Upper lobe of left lung (tissue), 6 donors: Measurements from ENCODE around the gene SPATA20. TPM values are rescaled to one million over a fixed set of nuclear protein-coding genes. Genes with fewer than 3 reads are reported as not detected.

Source experiments
- ATAC-seq, 2 donors: fragments of 200-7000 bp; cut with Tn5 transposase; one replicate each; pipeline ENCODE4 v1.9.1; 2022; ENCODE audit warnings: mild to moderate bottlenecking in 2 of 2, moderate library complexity in 2 of 2; ENCODE audit not compliant: low FRiP score in 2 of 2
- DNase-seq, 2 donors: peaks; one replicate each; pipeline ENCODE4 v3.0.0-alpha.2; 2019 to 2020
- H3K27ac ChIP-seq, 4 donors: fragments of 200-600 bp; sonication (generic); one replicate each; pipeline ENCODE4 v1.5.1; 2016 to 2019
- H3K27me3 ChIP-seq, 4 donors: fragments of 200-600 bp; sonication (generic); one replicate each; pipeline ENCODE4 v1.5.1; 2017 to 2019
- H3K36me3 ChIP-seq, 4 donors: fragments of 200-600 bp; sonication (generic); one replicate each; pipeline ENCODE4 v1.5.1; 2016 to 2019
- H3K4me1 ChIP-seq, 4 donors: fragments of 200-600 bp; sonication (generic); one replicate each; pipeline ENCODE4 v1.5.1; 2018 to 2019
- H3K4me3 ChIP-seq, 4 donors: fragments of 200-600 bp; sonication (generic); one replicate each; pipeline ENCODE4 v1.5.1; 2017 to 2019; ENCODE audit warnings: mild to moderate bottlenecking in 2 of 4, moderate library complexity in 1 of 4
- H3K9me3 ChIP-seq, 4 donors: fragments of 200-600 bp; sonication (generic); one replicate each; pipeline ENCODE4 v1.5.1; 2018 to 2019
- EP300 ChIP-seq, 4 donors: sonication (generic); formaldehyde crosslinking; IDR thresholded peaks; one replicate each; pipeline ENCODE4 v1.5.1; 2017; ENCODE audit warnings: antibody characterized with exemption in 4 of 4, control low read depth in 2 of 4
- POLR2A ChIP-seq, 4 donors: fragments of 450-650 bp; IDR thresholded peaks; one replicate each; pipeline ENCODE4 v1.5.1; 2016 to 2017; ENCODE audit warnings: antibody characterized with exemption in 4 of 4, mild to moderate bottlenecking in 2 of 4
- POLR2AphosphoS5 ChIP-seq, 2 donors: sonication (generic); formaldehyde crosslinking; IDR thresholded peaks; one replicate each; pipeline ENCODE4 v1.5.1; 2017; ENCODE audit warnings: antibody characterized with exemption in 2 of 2
- WGBS, 2 donors: methylation state at CpG; one replicate each; pipeline ENCODE4 v1.1.5; 2017 to 2018; 5-methylcytosine and 5-hydroxymethylcytosine counted together
- total RNA-seq, 6 donors: library from RNA; depleted of rRNA in 4 of 6; stranded (reverse); fragments of >200 nt in 4 of 6; gene quantifications; one replicate each; pipeline versions ENCODE4 v1.1.0 to v1.2.1, GENCODE V29; 2016 to 2021
- TF ChIP-seq, protein P1 (sequence below), 6 experiments: fragments of 450-650 bp in 4 of 6; fragments of 200-600 bp in 2 of 6; sonication (generic) in 2 of 6; IDR thresholded peaks; one replicate each; pipeline ENCODE4 v1.5.1; 2016 to 2019; ENCODE audit warnings: antibody characterized with exemption in 6 of 6
- donor health status: DM: no; HTN: no; CAD: no; lungs with moderate emphysema.
- donor health status: DM: no; HTN: yes; CAD: no; lungs with severe emphysema.

SPATA20 gene
- total RNA-seq, 6 donors from 2014 or later, result 32.9 to 111 (median 46.4) TPM

DNA sequence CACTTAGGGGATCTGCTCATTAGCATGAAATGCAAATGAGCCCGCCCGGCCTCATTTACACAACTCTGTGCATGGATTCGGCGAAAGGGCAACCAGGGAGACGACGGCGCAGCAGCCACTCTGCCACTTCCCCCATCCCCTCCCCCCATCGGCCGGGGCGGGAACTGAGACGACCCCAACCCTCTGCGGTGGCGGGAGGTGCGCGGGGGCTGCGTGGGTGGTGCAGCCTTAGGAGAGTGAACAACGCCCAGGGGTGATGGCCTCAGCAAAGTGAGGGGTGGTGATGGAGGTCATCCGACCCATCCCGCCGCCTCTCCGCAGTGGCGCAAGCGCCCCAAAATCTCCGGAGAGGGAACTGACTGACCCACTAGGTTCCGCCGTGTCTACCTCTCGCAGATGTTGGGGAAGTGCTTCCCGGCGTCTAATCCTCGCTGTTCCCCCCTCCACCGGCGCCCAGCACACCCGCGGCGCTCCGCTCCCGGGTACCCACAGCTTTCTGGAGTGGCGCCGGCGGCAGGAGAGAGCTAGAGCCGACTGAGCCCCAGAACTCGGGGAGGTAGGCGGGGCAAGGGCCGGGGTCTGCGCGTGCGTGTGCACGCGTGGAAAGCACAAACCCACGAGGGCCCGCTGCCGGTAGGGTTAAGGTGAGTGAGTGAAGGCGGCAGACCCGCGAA is 12.1 kb downstream of the SPATA20 start:
- Histone ChIP-seq H3K27ac (no peak overlapping the region), H3K36me3 (peaks cover 0 to 11% (median 9%) of the 10 kb centered on the region in 4 donors), H3K4me1 (peaks cover 38 to 47% (median 41%) of the 10 kb centered on the region in 4 donors), H3K4me3 (peak overlapping the region in 3 of 4 donors; percentile 48 to 60 (median 60)), H3K9me3 (no peaks in the 10 kb centered on the region), H3K27me3 (peaks cover 0 to 44% (median 32%) of the 10 kb centered on the region in 4 donors)
- DNase-seq (peak; percentile 52 to 85), ATAC-seq (peak in 1 of 2 donors; percentile 1)
- WGBS, 2 donors, result 3 to 5% methylated on average over 30 to 47 of the region's 55 CpGs
- TF ChIP-seq POLR2A (IDR thresholded peaks at IDR 0.05) (no peak), POLR2AphosphoS5 (IDR thresholded peaks at IDR 0.05) (no peak), EP300 (IDR thresholded peaks at IDR 0.05) (no peak)
- TF ChIP-seq, protein P1, sequence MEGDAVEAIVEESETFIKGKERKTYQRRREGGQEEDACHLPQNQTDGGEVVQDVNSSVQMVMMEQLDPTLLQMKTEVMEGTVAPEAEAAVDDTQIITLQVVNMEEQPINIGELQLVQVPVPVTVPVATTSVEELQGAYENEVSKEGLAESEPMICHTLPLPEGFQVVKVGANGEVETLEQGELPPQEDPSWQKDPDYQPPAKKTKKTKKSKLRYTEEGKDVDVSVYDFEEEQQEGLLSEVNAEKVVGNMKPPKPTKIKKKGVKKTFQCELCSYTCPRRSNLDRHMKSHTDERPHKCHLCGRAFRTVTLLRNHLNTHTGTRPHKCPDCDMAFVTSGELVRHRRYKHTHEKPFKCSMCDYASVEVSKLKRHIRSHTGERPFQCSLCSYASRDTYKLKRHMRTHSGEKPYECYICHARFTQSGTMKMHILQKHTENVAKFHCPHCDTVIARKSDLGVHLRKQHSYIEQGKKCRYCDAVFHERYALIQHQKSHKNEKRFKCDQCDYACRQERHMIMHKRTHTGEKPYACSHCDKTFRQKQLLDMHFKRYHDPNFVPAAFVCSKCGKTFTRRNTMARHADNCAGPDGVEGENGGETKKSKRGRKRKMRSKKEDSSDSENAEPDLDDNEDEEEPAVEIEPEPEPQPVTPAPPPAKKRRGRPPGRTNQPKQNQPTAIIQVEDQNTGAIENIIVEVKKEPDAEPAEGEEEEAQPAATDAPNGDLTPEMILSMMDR (IDR thresholded peaks at IDR 0.05), result no peak

DNA sequence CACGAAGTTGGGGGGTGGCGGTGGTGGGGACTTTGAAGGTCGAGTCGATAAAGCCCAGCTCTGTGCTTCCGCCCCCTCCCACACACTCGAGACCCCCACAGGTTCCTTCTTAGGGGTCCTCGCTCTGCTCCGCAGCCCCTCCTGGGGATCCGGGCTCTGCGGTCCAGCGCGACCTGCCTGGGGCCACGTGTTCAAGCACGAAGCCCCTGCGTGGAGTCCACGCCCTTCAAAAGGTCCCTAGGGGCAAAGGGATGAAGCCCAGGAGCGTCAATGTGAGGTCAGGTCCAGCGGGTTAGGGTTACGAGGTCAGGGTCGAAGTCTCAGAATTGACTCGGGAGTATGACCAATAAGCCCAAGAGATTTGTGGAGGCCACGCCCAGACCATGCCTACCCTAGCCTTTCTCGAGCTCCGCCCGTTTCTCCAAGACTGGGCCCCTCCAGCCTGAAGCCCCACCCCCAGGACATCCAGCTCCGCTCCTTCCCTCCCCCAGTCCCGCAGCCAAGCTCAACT is 12.8 kb downstream of the SPATA20 start:
- TF ChIP-seq EP300 (IDR thresholded peaks at IDR 0.05) (no peak), POLR2A (IDR thresholded peaks at IDR 0.05) (no peak), POLR2AphosphoS5 (IDR thresholded peaks at IDR 0.05) (no peak)
- TF ChIP-seq, protein P1 (IDR thresholded peaks at IDR 0.05), result no peak
- peak in 1 of 2 donors; percentile 57 for ATAC-seq
- H3K27ac ChIP-seq, result no peak overlapping the region
- H3K9me3 ChIP-seq, result no peaks in the 10 kb centered on the region
- H3K4me3 ChIP-seq, result peak overlapping the region in 3 of 4 donors; percentile 48 to 60 (median 60)
- peaks cover 0 to 44% (median 32%) of the 10 kb centered on the region in 4 donors for H3K27me3 ChIP-seq
- WGBS, 2 donors, result 4 to 9% methylated on average over 20 to 21 of the region's 27 CpGs
- peaks cover 0 to 11% (median 9%) of the 10 kb centered on the region in 4 donors for H3K36me3 ChIP-seq
- peaks cover 38 to 51% (median 41%) of the 10 kb centered on the region in 4 donors for H3K4me1 ChIP-seq
- DNase-seq, result peak in 1 of 2 donors; percentile 55

GRCh38 chr17:50560185-50560824 is 13.3 kb downstream of the SPATA20 start, which contains the start of gene CACNA1G:
Gene CACNA1G, plus strand, starts transcription at chr17:50560715. Its CDS starts 745 bp downstream, at chr17:50561460.
- ATAC-seq, result peak; percentile 81 to 93
- Histone ChIP-seq H3K4me3 (peak within 1 kb of the TSS; percentile 20 to 60 (median 54)), H3K36me3 (peaks cover 0 to 7% (median 4%) of the 10 kb centered on the region in 4 donors), H3K9me3 (no peaks in the 10 kb centered on the region), H3K4me1 (peaks cover 38 to 57% (median 41%) of the 10 kb centered on the region in 4 donors), H3K27me3 (peaks cover 0 to 44% (median 32%) of the 10 kb centered on the region in 4 donors), H3K27ac (no peak within 1 kb of the TSS)
- no peak for TF ChIP-seq POLR2AphosphoS5 (IDR thresholded peaks at IDR 0.05)
- TF ChIP-seq POLR2A (IDR thresholded peaks at IDR 0.05), result no peak
- no peak for TF ChIP-seq EP300 (IDR thresholded peaks at IDR 0.05)
- TF ChIP-seq, protein P1 (IDR thresholded peaks at IDR 0.05), result no peak
- 3% methylated on average over 6 to 34 of the region's 56 CpGs for WGBS, 2 donors
- peak; percentile 83 to 98 for DNase-seq

DNA sequence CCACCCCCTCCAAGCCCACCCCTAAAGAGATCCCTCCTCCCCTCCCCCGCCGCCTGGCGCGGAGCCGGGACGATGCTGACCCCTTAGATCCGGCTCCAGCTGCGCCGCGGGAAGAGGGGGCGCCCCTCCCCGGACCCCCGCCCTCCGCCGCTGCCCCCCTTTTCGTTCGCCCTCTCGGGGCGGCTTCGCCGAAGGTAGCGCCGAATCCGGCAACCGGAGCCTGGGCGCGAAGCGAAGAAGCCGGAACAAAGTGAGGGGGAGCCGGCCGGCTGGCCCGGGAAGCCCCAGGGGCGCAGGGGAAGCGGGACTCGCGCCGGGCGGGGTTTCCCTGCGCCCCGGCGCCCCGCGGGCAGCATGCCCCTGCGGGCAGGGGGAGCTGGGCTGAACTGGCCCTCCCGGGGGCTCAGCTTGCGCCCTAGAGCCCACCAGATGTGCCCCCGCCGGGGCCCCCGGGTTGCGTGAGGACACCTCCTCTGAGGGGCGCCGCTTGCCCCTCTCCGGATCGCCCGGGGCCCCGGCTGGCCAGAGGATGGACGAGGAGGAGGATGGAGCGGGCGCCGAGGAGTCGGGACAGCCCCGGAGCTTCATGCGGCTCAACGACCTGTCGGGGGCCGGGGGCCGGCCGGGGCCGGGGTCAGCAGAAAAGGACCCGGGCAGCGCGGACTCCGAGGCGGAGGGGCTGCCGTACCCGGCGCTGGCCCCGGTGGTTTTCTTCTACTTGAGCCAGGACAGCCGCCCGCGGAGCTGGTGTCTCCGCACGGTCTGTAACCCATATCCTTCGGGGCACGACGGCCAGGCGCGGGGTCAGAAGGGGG is 14.2 kb downstream of the SPATA20 start:
- Histone ChIP-seq H3K27me3 (peaks cover 0 to 46% (median 32%) of the 10 kb centered on the region in 4 donors), H3K4me1 (peaks cover 38 to 60% (median 41%) of the 10 kb centered on the region in 4 donors), H3K9me3 (no peaks in the 10 kb centered on the region), H3K27ac (no peak overlapping the region), H3K4me3 (peak overlapping the region; percentile 20 to 60 (median 54)), H3K36me3 (no peaks in the 10 kb centered on the region)
- 2% methylated on average over 37 of the region's 88 CpGs; no CpG with 5 or more reads in 1 of the 2 donors for WGBS, 2 donors
- TF ChIP-seq POLR2A (IDR thresholded peaks at IDR 0.05) (no peak), POLR2AphosphoS5 (IDR thresholded peaks at IDR 0.05) (no peak), EP300 (IDR thresholded peaks at IDR 0.05) (no peak)
- TF ChIP-seq, protein P1 (IDR thresholded peaks at IDR 0.05), result no peak
- no peak for ATAC-seq
- peak in 1 of 2 donors; percentile 85 for DNase-seq
